ENCODE data around the gene KCNK7. TPM values are rescaled to one million over a fixed set of nuclear protein-coding genes. Genes with fewer than 3 reads are reported as not detected.

Gene KCNK7
- total and polyA plus RNA-seq, 2 experiments from 2014 or later = 0.60 TPM; not detected in 1

GRCh38 chr11:65562788-65563187, 32.8 kb downstream of the KCNK7 start:
- Mint-ChIP-seq H3K4me3 (no peak overlapping the region), H3K4me1 (peaks cover 24% of the 10 kb centered on the region), H3K36me3 (ENCODE audit: low read depth) (no peaks in the 10 kb centered on the region), H3K27ac (no peak overlapping the region), H3K27me3 (ENCODE audit: insufficient read depth, low read depth, poor library complexity) (peaks cover 18% of the 10 kb centered on the region), H3K9me3 (no peaks in the 10 kb centered on the region)
- H3K79me2 ChIP-seq (replicated peaks; ENCODE audit: insufficient read depth) = no peaks in the 10 kb centered on the region
- no peak overlapping the region for H3K4me3 ChIP-seq
- no peak for ATAC-seq
- H3K4me2 ChIP-seq = no peak overlapping the region
- no peaks in the 10 kb centered on the region for H4K20me1 ChIP-seq (replicated peaks; ENCODE audit: insufficient read depth)
- H3K4me1 ChIP-seq (ENCODE audit: insufficient read depth) = peaks cover 28% of the 10 kb centered on the region
- no peak for DNase-seq (ENCODE audit: low spot score)
- H3K27me3 ChIP-seq (ENCODE audit: insufficient read depth) = peaks cover 20% of the 10 kb centered on the region
- no peak overlapping the region for H3K27ac ChIP-seq (ENCODE audit: low read depth)
- TF ChIP-seq ZNF331 (CRISPR knock-in tag; IDR thresholded peaks at IDR 0.05; ENCODE audit: low read depth) = no peak
- H3K36me3 ChIP-seq (ENCODE audit: insufficient read depth) = no peaks in the 10 kb centered on the region
- no peak overlapping the region for H2AFZ ChIP-seq
- no peaks in the 10 kb centered on the region for H3K9me2 ChIP-seq (ENCODE audit: insufficient read depth)
- H3F3A ChIP-seq (replicated peaks; ENCODE audit: low read depth) = peaks cover 6% of the 10 kb centered on the region; the same call in 1 of the 2 replicates

GRCh38 chr11:65562020-65562419, 33.6 kb downstream of the KCNK7 start:
- H3K27ac ChIP-seq (ENCODE audit: low read depth) = no peak overlapping the region
- H3K4me1 Mint-ChIP-seq = peaks cover 29% of the 10 kb centered on the region

GRCh38 chr11:65560555-65561418, 34.8 kb downstream of the KCNK7 start:
- H3K4me3 ChIP-seq = peak overlapping the region; percentile 35; the same call in 1 of the 2 replicates
- no peak for TF ChIP-seq ZNF462 (CRISPR knock-in tag; IDR thresholded peaks at IDR 0.05)
- TF ChIP-seq POLR2AphosphoS5 (IDR thresholded peaks at IDR 0.05; ENCODE audit: low read depth) = peak; percentile 65
- Mint-ChIP-seq H3K27ac (0 out of 2 replicates have a peak overlapping the region, but pooled peaks have one; percentile 7), H3K4me1 (peaks cover 37% of the 10 kb centered on the region), H3K9me3 (no peaks in the 10 kb centered on the region), H3K27me3 (ENCODE audit: insufficient read depth, low read depth, poor library complexity) (peaks cover 32% of the 10 kb centered on the region), H3K36me3 (ENCODE audit: low read depth) (no peaks in the 10 kb centered on the region; the same call in 2 of the 3 replicates), H3K4me3 (peak overlapping the region; percentile 39)
- H2AFZ ChIP-seq = peak overlapping the region; percentile 80
- no peak overlapping the region for H3K27ac ChIP-seq (ENCODE audit: low read depth)
- H3K4me2 ChIP-seq = peak overlapping the region; percentile 59
- peak; percentile 83 for DNase-seq (ENCODE audit: low spot score)
- H3K4me1 ChIP-seq (ENCODE audit: insufficient read depth) = peaks cover 35% of the 10 kb centered on the region
- peak; percentile 63 for ATAC-seq
- H3K9me2 ChIP-seq (ENCODE audit: insufficient read depth) = no peaks in the 10 kb centered on the region
- no peaks in the 10 kb centered on the region for H3K36me3 ChIP-seq (ENCODE audit: insufficient read depth)
- H3K79me2 ChIP-seq (replicated peaks; ENCODE audit: insufficient read depth) = no peaks in the 10 kb centered on the region
- no peaks in the 10 kb centered on the region for H4K20me1 ChIP-seq (replicated peaks; ENCODE audit: insufficient read depth)
- H3F3A ChIP-seq (replicated peaks; ENCODE audit: low read depth) = peaks cover 6% of the 10 kb centered on the region; the same call in 1 of the 2 replicates
- H3K27me3 ChIP-seq (ENCODE audit: insufficient read depth) = peaks cover 39% of the 10 kb centered on the region

More at GRCh38 chr11:65562020-65562419, 33.6 kb downstream of the KCNK7 start:
- no peaks in the 10 kb centered on the region for H3K36me3 ChIP-seq (ENCODE audit: insufficient read depth)
- no peaks in the 10 kb centered on the region for H3K9me3 Mint-ChIP-seq
- no peak overlapping the region for H3K27ac Mint-ChIP-seq
- no peak overlapping the region for H3K4me3 ChIP-seq
- H3K27me3 ChIP-seq (ENCODE audit: insufficient read depth) = peaks cover 27% of the 10 kb centered on the region
- H3K79me2 ChIP-seq (replicated peaks; ENCODE audit: insufficient read depth) = no peaks in the 10 kb centered on the region
- no peaks in the 10 kb centered on the region for H3K36me3 Mint-ChIP-seq (ENCODE audit: low read depth)
- ATAC-seq (no peak), DNase-seq (ENCODE audit: low spot score) (no peak)
- H4K20me1 ChIP-seq (replicated peaks; ENCODE audit: insufficient read depth) = no peaks in the 10 kb centered on the region
- no peak overlapping the region for H3K4me2 ChIP-seq
- H3K4me3 Mint-ChIP-seq = no peak overlapping the region
- H3F3A ChIP-seq (replicated peaks; ENCODE audit: low read depth) = peaks cover 6% of the 10 kb centered on the region; the same call in 1 of the 2 replicates
- H3K27me3 Mint-ChIP-seq (ENCODE audit: insufficient read depth, low read depth, poor library complexity) = peaks cover 23% of the 10 kb centered on the region
- H3K4me1 ChIP-seq (ENCODE audit: insufficient read depth) = peaks cover 32% of the 10 kb centered on the region
- TF ChIP-seq ZNF114 (CRISPR knock-in tag; IDR thresholded peaks at IDR 0.05) = no peak
- no peaks in the 10 kb centered on the region for H3K9me2 ChIP-seq (ENCODE audit: insufficient read depth)
- H2AFZ ChIP-seq = no peak overlapping the region

Measured in GM23338 (cell line).